HepG2 (cell line): ENCODE measurements around the gene APC2. TPM values are rescaled to one million over a fixed set of nuclear protein-coding genes. Genes with fewer than 3 reads are reported as not detected.
A peak's percentile ranks its signal among the peaks of the same experiment; 100 is the strongest.

Experiments used
- CHD2 ChIP-seq: IDR thresholded peaks from 2 replicates; pipeline ENCODE4 v1.6.1; 2011; ENCODE audit warnings: low read depth, low read length, improper control_type of control experiment
- DPF2 ChIP-seq: sonication (generic); formaldehyde crosslinking; IDR thresholded peaks from 2 replicates; pipeline ENCODE4 v1.4.0; 2020; ENCODE audit warnings: mild to moderate bottlenecking, low read depth, missing genetic modification reagents, borderline replicate concordance
- KLF16 ChIP-seq, 2 experiments: sonication (generic) in 1 of 2; formaldehyde crosslinking in 1 of 2; IDR thresholded peaks; 2 replicates each; pipeline versions ENCODE4 v1.6.1 to v1.8.0; 2016 to 2023; ENCODE audit warnings: missing genetic modification reagents in 2 of 2, missing compliant biosample characterization in 1 of 2
- NR2F1 ChIP-seq, 2 experiments: fragments of 450-650 bp in 1 of 2; formaldehyde crosslinking in 1 of 2; IDR thresholded peaks; 2 replicates each; pipeline versions ENCODE4 v1.5.0 to v1.6.1; 2016 to 2020; ENCODE audit warnings: mild to moderate bottlenecking in 1 of 2, missing compliant biosample characterization in 1 of 2, missing genetic modification reagents in 1 of 2, moderate library complexity in 1 of 2
- PAF1 ChIP-seq: IDR thresholded peaks from 2 replicates; pipeline ENCODE4 v1.6.1; 2016; ENCODE audit warnings: missing genetic modification reagents, missing compliant biosample characterization
- SOX5 ChIP-seq: IDR thresholded peaks from 2 replicates; pipeline ENCODE4 v1.6.1; 2016; ENCODE audit warnings: borderline replicate concordance
- SPEN ChIP-seq: sonication (generic); formaldehyde crosslinking; IDR thresholded peaks from 2 replicates; pipeline ENCODE4 v1.5.1; 2020; ENCODE audit warnings: low read depth, mild to moderate bottlenecking, missing genetic modification reagents
- ZC3H4 ChIP-seq: sonication (generic); formaldehyde crosslinking; IDR thresholded peaks from 2 replicates; pipeline ENCODE4 v1.4.0; 2020; ENCODE audit warnings: missing genetic modification reagents, borderline replicate concordance
- ZFX ChIP-seq: sonication (generic); formaldehyde crosslinking; IDR thresholded peaks from 2 replicates; pipeline ENCODE4 v1.4.0; 2020; ENCODE audit warnings: mild to moderate bottlenecking, low read depth, missing genetic modification reagents, moderate library complexity
- ZNF17 ChIP-seq: sonication (generic); formaldehyde crosslinking; IDR thresholded peaks from 2 replicates; pipeline ENCODE4 v1.5.0; 2020; ENCODE audit warnings: mild to moderate bottlenecking, missing genetic modification reagents
- ZNF569 ChIP-seq: sonication (generic); formaldehyde crosslinking; IDR thresholded peaks from 2 replicates; pipeline ENCODE4 v1.5.0; 2020; ENCODE audit warnings: mild to moderate bottlenecking, missing genetic modification reagents, moderate library complexity, borderline replicate concordance
- ZNF614 ChIP-seq: IDR thresholded peaks from 2 replicates; pipeline ENCODE4 v1.6.1; 2018; ENCODE audit warnings: missing biosample characterization, missing genetic modification reagents, inconsistent platforms, borderline replicate concordance
- ZNF747 ChIP-seq: sonication (generic); formaldehyde crosslinking; IDR thresholded peaks from 2 replicates; pipeline ENCODE4 v1.8.1; 2023; ENCODE audit warnings: missing genetic modification reagents, mild to moderate bottlenecking, borderline replicate concordance
- polyA plus RNA-seq, 8 experiments: library from polyadenylated mRNA; depleted of rRNA in 3 of 8; stranded (reverse) in 7 of 8; unstranded in 1 of 8; fragments of >200 nt; fragmentation: Illumina TruSeq in 4 of 8; extraction: Trizol in 4 of 8; gene quantifications; 2 replicates each; pipeline versions ENCODE4 v1.2.1 to v1.2.3, GENCODE V29; 2011 to 2016; ENCODE audit warnings: low read depth in 4 of 8, missing spikeins in 1 of 8, mixed read lengths in 1 of 8; ENCODE audit not compliant: insufficient read depth in 1 of 8
- total RNA-seq, 5 experiments: library from RNA; depleted of rRNA; stranded (reverse); fragments of >200 nt; fragmentation: Illumina TruSeq; extraction: Trizol; gene quantifications; 2 replicates each; pipeline ENCODE4 v1.2.3, GENCODE V29; 2016; ENCODE audit warnings: low read depth in 1 of 5
- TF ChIP-seq, protein P1 (sequence below): sonication (generic); formaldehyde crosslinking; IDR thresholded peaks from 2 replicates; pipeline ENCODE4 v1.5.0; 2020; ENCODE audit warnings: mild to moderate bottlenecking, missing genetic modification reagents
- TF ChIP-seq, protein P2 (sequence below): sonication (generic); formaldehyde crosslinking; IDR thresholded peaks from 2 replicates; pipeline ENCODE4 v1.4.0; 2020; ENCODE audit warnings: missing genetic modification reagents, borderline replicate concordance
- TF ChIP-seq, protein P3 (sequence below): sonication (generic); formaldehyde crosslinking; IDR thresholded peaks from 2 replicates; pipeline ENCODE4 v1.4.0; 2020; ENCODE audit warnings: mild to moderate bottlenecking, low read depth, missing genetic modification reagents
- TF ChIP-seq, protein P4 (sequence below), 2 experiments: sonication (generic) in 1 of 2; formaldehyde crosslinking in 1 of 2; IDR thresholded peaks; 2 replicates each; pipeline versions ENCODE4 v1.4.0 to v1.6.1; 2018 to 2020; ENCODE audit warnings: missing genetic modification reagents in 2 of 2, borderline replicate concordance in 1 of 2, low read depth in 1 of 2, mild to moderate bottlenecking in 1 of 2, missing biosample characterization in 1 of 2
- TF ChIP-seq, protein P5 (sequence below): IDR thresholded peaks from 2 replicates; pipeline ENCODE4 v1.6.1; 2016; ENCODE audit warnings: missing compliant biosample characterization, missing genetic modification reagents, borderline replicate concordance

Gene APC2
- total and polyA plus RNA-seq, 2 of the 13 experiments (the other 11 are each of a cell fraction or from before 2014, with no cell fraction given) = 0.08 to 0.22 TPM

DNA sequence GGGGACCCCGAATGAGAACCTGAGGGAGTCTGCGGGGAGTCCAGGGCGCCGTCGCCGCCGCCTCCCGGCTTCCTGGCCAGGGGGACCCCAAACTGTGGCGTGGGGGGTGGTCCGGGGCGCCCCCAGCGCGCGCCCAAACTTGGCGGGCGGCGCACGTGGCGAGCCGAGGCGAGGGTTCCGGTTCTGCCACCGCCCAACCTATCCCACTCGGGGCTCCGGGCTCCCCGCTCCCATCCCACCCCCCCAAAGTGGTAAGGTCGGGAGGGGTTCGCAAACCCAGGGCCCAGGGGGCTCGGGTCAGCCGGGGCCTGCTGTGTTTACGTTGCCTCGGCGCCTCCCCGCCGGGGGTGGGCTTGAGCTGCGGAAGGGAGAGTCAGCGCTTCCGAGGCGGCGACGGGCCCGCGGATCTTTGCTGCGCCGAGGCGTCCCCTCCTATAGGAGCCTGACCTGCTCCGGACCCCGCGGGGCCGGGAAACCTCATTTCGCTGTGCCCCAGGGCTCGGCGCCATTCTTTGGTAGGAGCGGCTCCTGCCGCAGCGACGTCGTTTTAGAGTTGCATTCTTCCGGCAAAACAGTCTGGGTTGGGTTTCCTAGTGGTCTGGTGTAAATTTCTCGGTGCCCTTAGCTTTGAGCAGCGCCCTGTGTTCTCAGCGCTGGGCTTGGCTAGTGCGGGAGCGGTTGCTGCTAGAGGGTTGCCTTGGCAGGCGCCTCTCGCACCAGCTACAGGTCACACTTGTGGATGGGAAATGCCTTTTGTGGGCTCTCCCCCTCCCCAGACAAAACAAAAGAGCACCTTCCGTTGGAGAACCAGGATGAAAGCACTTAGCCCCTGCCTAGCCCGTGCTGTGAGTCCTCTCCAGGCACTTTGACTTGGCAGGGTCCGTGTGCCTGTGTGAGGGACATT is 41.4 kb upstream of the APC2 start (continued):
- TF ChIP-seq, protein P1, sequence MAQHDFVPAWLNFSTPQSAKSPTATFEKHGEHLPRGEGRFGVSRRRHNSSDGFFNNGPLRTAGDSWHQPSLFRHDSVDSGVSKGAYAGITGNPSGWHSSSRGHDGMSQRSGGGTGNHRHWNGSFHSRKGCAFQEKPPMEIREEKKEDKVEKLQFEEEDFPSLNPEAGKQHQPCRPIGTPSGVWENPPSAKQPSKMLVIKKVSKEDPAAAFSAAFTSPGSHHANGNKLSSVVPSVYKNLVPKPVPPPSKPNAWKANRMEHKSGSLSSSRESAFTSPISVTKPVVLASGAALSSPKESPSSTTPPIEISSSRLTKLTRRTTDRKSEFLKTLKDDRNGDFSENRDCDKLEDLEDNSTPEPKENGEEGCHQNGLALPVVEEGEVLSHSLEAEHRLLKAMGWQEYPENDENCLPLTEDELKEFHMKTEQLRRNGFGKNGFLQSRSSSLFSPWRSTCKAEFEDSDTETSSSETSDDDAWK (CRISPR knock-in tag) = no peak
- TF ChIP-seq CHD2 (no peak), ZFX (peak; percentile 47; the same call in 1 of the 2 replicates), KLF16 (CRISPR knock-in tag; IDR thresholded peaks at IDR 0.05) (no peak), PAF1 (no peak), ZNF569 (CRISPR knock-in tag) (no peak), NR2F1 (CRISPR knock-in tag; IDR thresholded peaks at IDR 0.05) (no peak), ZNF747 (CRISPR knock-in tag) (no peak), SPEN (CRISPR knock-in tag) (0 out of 2 replicates have a peak, but pooled peaks have one; percentile 46), SOX5 (CRISPR knock-in tag) (peak; percentile 13; the same call in 1 of the 2 replicates), DPF2 (no peak), ZNF17 (no peak), ZC3H4 (CRISPR knock-in tag) (no peak), ZNF614 (no peak)
- TF ChIP-seq, protein P2, sequence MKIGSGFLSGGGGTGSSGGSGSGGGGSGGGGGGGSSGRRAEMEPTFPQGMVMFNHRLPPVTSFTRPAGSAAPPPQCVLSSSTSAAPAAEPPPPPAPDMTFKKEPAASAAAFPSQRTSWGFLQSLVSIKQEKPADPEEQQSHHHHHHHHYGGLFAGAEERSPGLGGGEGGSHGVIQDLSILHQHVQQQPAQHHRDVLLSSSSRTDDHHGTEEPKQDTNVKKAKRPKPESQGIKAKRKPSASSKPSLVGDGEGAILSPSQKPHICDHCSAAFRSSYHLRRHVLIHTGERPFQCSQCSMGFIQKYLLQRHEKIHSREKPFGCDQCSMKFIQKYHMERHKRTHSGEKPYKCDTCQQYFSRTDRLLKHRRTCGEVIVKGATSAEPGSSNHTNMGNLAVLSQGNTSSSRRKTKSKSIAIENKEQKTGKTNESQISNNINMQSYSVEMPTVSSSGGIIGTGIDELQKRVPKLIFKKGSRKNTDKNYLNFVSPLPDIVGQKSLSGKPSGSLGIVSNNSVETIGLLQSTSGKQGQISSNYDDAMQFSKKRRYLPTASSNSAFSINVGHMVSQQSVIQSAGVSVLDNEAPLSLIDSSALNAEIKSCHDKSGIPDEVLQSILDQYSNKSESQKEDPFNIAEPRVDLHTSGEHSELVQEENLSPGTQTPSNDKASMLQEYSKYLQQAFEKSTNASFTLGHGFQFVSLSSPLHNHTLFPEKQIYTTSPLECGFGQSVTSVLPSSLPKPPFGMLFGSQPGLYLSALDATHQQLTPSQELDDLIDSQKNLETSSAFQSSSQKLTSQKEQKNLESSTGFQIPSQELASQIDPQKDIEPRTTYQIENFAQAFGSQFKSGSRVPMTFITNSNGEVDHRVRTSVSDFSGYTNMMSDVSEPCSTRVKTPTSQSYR (CRISPR knock-in tag) = no peak
- TF ChIP-seq, protein P3, sequence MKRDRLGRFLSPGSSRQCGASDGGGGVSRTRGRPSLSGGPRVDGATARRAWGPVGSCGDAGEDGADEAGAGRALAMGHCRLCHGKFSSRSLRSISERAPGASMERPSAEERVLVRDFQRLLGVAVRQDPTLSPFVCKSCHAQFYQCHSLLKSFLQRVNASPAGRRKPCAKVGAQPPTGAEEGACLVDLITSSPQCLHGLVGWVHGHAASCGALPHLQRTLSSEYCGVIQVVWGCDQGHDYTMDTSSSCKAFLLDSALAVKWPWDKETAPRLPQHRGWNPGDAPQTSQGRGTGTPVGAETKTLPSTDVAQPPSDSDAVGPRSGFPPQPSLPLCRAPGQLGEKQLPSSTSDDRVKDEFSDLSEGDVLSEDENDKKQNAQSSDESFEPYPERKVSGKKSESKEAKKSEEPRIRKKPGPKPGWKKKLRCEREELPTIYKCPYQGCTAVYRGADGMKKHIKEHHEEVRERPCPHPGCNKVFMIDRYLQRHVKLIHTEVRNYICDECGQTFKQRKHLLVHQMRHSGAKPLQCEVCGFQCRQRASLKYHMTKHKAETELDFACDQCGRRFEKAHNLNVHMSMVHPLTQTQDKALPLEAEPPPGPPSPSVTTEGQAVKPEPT = no peak
- TF ChIP-seq, protein P4, sequence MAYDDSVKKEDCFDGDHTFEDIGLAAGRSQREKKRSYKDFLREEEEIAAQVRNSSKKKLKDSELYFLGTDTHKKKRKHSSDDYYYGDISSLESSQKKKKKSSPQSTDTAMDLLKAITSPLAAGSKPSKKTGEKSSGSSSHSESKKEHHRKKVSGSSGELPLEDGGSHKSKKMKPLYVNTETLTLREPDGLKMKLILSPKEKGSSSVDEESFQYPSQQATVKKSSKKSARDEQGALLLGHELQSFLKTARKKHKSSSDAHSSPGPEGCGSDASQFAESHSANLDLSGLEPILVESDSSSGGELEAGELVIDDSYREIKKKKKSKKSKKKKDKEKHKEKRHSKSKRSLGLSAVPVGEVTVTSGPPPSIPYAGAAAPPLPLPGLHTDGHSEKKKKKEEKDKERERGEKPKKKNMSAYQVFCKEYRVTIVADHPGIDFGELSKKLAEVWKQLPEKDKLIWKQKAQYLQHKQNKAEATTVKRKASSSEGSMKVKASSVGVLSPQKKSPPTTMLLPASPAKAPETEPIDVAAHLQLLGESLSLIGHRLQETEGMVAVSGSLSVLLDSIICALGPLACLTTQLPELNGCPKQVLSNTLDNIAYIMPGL (CRISPR knock-in tag; IDR thresholded peaks at IDR 0.05; ENCODE audit: borderline replicate concordance in 1 of 2, low read depth in 1 of 2) = peak in 1 of 2 experiments; percentile 61
- TF ChIP-seq, protein P5, sequence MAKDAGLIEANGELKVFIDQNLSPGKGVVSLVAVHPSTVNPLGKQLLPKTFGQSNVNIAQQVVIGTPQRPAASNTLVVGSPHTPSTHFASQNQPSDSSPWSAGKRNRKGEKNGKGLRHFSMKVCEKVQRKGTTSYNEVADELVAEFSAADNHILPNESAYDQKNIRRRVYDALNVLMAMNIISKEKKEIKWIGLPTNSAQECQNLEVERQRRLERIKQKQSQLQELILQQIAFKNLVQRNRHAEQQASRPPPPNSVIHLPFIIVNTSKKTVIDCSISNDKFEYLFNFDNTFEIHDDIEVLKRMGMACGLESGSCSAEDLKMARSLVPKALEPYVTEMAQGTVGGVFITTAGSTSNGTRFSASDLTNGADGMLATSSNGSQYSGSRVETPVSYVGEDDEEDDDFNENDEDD (CRISPR knock-in tag) = peak; percentile 50; the same call in 1 of the 2 replicates
